GM18519 (cell line): ENCODE measurements around the gene DRGX.

Experiments
- ATAC-seq: cut with Tn5 transposase; IDR thresholded peaks from one replicate; pipeline ENCODE4 v1.9.1; 2021; ENCODE audit warnings: mild to moderate bottlenecking, moderate library complexity; ENCODE audit not compliant: unreplicated experiment, low FRiP score

Gene DRGX

DNA sequence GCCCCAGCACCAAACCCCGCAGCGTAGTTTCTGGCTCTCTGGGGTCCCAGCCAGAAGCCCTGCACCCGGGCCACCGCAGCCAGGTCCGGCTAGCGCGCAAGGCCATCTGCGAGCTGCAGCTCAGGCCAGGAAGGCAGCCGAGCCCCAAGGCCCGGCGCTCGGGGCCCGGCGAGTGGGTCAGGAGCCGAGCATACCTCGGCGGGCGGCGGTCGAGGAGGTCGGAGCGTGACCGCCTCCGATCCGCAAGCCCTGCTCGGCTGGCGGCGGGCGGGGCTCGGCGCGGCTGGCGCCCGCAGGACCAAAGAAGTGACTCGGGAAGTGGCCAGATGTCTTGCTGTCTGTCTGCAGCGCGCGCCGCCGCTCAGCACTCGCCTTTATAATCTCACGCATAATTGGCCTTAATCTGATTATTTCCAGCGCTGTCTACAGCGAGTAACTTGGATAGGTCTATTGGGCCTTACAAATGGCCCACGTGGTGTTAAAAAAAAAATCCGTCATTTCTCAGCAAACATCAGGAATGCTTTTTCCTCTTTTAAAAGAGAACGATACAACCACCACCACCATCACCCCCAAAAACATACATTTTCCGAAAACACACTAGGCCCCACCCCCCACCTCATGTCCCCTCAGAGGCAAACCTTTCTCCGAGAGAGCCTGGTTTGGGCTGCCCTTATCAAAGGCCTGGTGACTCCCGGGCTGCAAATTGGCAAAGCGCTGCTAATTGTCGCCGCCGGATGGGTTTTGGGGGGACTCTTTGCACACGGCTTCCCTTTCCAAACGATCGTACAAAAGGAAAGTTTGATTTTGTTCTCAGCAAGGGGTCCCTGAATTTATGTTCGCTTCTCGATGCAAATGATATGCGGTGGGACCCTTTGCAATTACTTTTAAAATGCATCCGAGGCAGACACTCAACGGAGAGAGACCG lies at the start of gene DRGX:
TSS of gene DRGX (minus strand) at position 349 of the 925 bp plus-strand sequence. CDS start 649 bp downstream, outside the sequence.
- ATAC-seq: no peak

DNA sequence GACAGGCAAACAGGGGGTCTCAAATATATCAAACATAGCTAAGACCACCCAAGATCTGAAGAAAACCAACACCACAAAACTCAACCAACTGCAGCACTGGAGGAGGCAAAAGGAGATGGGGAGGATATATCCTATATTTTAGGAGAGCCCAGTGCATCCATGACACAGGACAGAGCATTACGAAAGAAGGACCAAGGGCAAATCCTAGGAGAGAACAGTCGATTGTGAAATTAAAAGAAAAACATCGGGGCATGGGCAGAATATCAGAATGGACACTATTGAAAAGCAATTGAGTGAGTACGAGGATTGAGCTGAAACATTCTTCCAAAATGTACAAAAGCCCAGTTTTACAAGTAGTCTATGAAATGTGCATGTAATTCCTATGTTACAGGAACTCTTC lies 48.5 kb upstream of the DRGX start:
- no peak for ATAC-seq

DNA sequence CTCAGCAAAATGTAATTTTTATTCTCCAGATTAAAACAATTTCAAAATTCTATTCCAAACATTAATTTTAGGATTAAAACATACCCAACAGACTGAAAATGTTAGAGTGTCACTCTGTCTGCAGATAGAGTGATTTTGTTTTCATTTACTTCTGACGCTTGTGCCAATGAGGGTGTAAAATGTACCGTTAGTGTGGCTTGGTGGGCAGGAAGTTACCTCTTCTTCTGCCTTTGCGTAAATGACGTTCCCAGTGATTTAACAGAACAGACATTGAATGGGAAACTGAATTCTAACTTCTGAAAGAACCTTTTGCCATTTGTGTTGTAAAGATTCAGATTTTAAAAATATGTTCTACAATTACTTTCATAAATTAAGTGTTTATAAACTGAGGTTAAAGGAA lies 47.0 kb upstream of the DRGX start:
- no peak for ATAC-seq

DNA sequence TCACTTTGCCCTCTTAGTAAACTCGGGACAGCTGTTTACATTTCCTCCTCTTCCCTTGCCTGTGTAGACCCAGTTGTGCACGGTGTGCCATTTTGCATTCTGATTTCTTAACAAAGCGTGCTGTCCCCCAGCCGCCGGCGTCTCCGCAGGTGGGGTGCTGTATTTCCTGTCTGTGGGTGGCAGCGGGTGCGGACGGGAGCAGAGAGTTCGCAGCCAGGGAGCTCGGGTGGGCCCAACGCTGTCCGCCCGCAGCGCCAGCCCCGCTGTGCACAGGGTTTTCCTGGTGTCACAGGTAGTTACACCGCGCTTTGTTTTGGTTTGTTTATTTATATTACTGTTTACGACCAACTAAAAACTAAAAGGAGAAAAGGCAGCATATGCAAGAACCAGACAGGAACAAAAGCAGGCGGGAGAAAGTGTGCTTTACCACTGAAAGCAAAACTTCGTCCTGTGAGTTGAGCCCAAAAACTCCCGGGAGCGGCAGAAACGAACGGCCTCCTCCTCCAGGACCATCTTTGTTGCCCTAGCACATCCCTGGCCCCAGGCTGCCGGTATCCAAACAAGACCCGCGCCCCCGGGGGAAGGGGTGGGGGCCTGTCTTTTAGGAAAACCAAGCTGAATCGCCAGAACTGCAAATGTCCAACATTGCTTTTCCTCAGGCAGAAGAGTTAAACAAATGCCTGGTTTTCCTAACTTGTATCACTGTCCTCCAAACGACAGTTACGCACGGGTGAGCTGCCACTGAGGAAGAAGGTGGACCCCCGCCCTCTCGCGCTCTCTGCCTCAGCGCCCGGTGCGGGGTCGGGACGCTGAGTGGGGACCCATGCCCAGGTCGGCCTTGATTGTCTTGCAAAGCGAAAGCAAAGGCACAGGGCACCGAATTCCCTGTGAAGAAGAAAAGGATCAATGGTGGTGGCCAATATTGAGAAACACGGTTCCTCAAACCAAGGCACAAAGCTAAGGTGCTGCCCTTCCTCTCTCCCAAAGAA lies 45.9 kb upstream of the DRGX start:
- ATAC-seq: no peak

DNA sequence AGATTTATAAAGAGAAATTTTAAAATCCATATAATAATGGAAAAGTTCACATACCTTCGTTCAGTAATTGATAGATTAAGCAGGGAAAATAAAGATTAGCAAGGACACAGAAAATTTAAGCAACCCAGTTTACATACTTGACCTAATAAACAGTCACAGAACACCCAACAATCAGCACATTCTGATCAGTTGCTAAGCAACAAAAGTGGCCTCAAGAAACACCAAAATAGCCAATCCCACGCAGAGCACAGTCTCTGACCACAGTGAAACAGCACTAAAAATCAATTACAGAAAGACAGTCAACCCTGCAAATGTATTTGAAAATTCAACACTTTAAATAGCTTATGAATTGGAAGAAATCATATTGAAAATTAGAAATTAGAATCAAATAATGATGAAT lies 39.3 kb upstream of the DRGX start:
- no peak for ATAC-seq

DNA sequence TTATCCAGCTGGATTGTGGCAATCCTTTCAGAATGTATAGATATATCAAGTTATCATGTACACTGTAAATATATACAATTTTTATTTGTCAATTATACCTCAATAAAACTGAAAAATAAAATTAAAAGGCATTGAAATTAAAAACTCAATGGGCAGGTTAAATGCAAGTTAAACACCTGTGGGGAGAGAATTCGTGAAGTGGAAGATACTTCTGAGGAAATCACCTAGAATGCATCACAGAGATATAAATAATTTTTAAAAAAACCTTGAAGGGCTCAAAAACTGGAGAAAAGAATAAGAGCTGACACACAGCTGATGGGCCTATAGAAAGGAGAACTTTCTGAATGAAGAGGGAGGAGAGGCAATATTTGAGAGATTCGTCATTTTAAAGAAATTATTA lies 37.2 kb upstream of the DRGX start:
- ATAC-seq: no peak

DNA sequence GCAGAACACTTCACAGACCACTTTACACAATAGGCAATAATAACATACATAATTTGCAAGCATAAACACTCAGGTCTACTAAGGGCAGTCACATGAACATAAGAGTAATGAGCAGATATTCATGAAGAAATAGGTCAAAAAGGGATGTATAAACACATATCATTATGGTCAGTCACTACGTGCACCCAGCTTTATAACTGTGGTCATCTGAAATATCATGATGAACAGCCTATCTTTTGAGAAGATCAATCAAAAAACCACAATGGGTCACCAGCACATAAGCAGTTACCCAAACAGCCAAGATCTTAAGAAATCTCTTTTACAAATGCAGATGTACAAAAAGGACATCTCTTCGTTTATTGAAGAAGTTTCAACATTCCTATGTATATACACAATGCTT lies 35.5 kb upstream of the DRGX start:
- ATAC-seq: no peak

DNA sequence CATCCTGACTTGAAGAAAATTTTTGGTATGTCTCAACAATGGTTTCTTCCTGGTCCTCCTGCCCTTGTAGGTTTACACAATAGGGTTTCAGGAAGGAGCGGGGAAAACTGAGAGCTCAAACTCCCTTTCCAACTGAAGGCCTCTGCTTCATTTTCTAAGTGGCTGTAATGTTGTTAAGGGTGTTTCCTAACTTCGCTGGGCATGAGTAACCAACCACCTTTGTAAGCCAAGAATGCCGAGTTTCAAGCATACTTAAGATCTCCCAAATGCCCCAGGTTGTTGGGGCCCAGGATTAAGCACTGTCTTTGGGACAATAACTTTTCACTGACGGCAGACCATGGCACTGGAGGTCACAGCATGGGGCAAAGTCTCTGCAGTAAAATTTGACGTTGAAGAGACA lies 33.6 kb upstream of the DRGX start:
- no peak for ATAC-seq

DNA sequence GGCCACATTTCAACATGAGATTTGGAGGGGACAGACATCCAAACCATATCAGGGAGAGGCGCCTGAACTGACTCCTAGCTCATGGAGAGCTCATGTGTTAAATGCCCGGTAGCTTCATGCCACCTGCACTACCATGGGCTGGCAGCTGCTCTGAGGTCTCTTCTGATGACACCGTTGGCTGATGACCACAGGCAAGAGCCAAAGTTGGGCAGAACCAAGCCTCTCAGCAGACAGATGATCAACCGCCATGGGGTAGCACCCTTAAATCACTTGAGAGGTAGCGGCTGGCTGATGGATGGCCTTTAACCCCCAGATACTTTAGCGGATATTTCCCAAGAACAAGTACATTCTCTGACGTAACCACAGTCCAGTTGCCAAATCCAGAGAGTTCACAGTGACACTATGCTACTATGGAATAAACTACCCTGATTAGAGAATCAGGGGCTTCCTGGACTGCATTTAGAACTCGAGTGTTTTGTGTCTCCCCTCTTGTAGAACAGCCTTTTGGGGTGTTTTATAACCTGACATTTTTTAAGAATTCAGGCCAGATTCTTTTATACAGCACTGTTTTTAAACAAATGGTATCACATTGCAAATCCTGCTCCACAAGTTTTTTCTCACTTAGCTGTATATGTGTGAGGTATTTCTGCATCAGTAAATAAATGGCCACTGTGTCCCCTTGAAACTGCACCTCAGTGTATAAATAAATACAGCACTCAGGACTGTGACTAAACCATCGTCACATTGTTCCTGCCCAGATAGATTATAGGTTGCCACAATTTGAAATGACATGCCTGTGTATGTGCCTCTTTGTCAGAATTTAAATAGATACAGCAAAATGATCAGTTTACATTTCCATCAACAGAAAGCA lies 30.8 kb upstream of the DRGX start:
- no peak for ATAC-seq

DNA sequence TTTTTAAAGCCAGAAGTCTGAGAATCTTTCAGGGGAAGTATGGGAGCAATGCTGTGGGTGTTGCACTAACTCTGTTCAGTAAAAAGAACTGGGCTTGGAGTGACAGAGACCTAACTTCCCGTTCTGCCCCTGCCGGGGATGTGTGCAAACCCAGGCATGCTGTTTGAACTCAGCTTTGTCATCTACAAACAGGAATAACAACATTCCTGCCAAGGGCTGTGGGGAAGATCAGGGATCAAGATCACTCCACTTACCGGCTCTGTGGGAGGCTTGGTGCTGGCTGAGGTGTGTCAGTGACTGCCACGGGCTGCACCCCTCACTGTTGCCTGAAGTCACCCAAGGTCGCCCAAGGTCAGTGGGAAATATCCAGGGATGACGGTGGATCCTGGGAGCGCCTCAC lies 23.1 kb upstream of the DRGX start:
- no peak for ATAC-seq

DNA sequence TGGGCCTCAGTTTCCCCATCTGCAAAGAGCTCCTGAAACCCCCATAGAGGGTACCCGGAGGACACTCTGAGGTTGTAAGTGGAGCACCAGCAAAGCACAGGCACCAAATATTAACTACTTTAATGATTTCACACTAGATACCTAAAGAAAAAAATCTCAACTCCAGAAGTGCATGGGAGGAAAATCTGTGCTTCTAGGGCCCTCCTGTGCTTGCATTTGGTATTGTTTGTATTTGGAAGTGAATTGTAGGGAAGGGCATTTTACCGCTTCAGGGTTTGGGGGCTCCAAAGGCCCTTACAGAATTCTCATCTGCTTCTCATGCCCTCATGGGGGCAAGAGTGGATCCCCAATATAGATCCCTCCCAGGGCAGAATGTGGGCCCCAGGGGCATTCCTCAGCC lies 22.4 kb upstream of the DRGX start:
- ATAC-seq: no peak

DNA sequence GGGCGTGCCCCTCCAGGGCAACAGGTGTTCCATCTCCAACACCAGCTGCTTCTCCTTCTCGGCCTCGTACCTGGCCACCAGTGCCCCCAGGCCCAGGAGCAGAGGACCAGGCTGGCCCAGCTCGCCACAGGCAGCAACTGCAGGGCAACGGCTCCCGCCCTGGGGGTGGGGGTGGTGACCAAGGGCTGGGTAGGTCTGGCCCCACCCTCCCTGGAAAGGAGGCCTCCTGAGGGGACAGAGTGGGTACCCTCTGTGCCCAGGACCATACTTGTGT lies 22.1 kb upstream of the DRGX start:
- ATAC-seq: no peak

DNA sequence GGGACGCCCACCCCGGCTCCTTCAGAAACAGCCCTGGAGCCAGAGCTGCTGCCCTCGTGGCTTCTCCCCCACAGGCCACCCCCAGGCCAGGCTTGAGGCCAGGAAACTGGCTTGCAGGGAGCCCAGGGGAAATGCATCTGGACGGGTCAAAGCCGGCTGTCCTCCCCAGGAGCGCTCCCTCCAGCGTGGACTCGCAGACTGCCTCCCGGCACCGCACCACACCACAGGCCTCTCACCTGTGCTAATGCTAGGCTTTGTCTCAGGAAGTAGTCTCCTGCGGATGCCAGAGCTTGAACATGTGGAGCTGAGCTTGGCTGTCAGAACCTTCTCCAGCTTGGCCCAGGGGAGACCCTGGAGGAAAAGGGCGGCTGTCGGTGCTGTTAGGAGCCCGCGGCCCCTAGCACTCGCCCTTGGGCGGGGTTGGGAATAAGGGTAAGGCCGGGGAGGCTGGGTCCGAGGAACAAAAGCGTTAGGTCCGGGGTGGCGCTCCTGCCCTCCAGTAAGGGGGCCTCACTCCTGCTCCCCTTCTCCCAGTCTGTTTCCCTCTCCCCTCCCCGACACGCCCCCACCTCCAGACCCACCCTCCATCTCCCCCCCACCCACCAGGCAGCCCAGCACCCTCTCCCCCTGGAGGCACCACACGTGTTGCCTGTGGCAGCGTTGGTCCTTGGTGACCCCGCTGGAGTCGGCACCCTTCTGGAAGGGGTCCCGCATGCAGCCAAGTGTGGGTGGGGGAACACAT lies 21.6 kb upstream of the DRGX start:
- no peak for ATAC-seq

DNA sequence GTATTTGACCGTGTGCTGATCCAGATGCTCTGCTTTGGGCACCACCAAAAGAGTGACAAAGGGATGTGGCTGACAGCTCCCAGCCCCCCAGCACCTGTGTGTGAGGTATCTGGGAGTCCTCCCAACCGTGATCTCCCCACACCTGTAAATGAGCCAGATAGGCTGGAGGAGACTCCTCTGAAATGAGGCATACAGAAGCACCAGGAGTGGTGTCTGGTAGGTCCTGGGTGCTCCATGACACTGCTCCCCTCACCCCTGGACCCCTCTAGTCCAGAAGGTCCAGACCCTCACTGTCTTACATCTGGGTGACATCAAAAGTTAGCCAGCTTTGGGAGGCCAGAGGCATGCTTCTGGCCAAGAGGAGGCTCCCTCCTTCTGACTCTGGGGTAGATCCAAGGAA lies 20.0 kb upstream of the DRGX start:
- no peak for ATAC-seq

DNA sequence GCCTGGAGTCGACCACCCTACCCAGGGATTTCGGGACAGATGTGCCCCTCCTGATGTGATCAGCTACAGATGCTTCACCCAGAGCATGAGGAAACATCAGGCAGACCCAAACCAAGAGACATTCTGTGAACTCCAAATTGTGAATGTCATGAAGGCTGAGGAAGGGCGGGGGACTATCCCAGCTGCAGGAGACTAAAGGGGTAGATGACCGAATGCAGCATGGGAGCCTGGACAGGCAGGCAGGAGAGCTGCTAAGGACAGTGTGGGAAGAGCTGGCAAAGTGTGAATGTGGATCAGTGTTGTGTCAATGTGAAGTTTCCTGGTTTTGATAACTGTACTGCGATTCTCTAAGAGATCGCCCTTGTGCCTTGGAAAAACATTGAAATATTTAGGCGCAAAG lies 19.2 kb upstream of the DRGX start:
- ATAC-seq: no peak

DNA sequence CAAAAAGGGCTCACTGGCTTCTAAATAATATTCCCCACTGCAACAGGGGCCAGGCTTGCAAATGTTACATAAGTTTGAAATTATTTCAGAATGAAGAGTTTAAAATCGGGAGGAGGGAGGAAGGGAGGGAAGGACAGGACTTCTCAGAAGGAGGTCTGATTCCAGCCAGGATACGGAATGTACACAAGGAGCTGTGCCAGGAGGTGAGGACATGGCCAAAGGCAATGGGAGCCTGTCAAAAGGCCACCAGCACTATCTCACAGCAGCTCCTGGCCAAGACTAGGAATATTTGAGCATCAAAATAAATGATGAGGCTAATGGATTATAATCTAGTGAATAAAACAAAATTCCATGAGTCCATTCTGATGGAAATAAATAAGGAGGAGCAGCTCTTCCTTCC lies 18.6 kb upstream of the DRGX start:
- ATAC-seq: no peak

DNA sequence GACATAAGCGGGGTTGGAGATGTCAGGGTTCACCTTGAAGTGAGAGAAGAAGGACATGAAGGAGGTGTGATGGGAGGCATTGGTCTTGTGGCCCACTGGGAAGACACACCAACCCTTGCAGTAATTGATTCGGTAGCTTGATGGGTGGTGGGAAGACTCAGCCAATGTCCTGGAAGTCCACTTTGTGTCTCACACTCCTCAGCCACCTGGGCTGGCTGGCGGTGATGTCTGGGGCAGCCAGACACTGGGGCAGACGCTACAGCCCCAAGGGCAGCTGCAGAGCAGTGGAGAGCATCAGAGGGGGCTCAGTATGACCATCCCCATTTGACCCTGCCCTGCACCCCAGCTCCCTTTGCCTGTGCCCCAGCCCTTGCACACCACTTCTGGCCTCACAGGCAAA lies 16.7 kb upstream of the DRGX start:
- no peak for ATAC-seq

DNA sequence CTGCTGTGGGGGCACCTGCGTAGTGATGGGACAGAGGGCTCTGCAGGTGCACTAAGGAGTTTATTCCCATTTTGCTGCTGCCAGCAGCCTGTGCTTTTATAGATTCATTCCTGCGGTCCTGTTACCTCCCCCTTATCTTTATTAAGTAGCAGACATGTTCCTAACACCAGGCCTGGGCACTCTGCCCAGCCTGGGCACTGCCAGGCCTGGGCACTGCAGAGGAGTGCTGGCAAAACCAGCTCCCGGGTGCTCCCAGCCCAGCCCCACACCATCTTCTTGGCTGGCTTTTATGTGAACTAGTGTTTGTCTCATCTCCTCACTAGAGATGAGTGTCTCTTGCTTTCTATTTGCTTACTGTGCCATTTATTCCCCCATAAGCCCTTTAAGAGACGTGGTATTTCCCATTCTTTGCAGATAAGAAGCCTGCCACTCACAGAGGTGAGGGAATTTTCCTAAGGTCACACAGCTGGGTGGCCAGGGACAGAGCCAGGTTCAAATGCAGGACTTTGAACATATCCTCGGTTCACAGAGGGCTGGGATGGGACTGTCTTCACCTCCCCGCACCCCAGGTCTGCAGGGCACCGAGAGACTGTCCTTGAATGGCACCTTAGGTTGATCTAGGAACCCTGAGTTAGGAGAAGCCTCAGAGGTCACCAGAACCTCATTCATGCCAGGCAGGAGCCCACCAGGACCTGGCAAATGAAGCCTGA lies 14.6 kb upstream of the DRGX start:
- no peak for ATAC-seq

DNA sequence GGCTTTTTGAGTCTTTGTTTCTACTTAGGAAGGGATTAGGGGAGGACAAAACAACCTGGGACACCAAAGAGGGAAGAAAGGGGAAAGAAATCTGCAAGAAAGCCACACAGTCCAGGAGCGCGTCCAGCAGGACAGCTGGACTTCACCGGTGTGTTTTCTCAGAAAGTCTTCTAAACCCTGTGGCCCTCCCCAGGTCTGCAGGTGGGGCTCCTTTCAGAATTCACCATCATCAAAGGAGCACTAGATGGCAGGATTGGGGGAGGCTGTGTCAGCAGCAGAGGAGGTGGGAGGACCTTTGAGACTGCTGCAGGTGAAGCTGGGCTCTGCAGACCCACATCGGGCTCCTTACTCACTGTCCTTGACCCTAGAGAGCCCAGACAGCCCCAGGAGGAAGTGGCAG lies 13.9 kb upstream of the DRGX start:
- ATAC-seq: no peak
